Measurements from ENCODE around the gene TSPAN16. TPM values are rescaled to one million over a fixed set of nuclear protein-coding genes. Genes with fewer than 3 reads are reported as not detected.

The TSPAN16 gene
- total RNA-seq, 2 experiments from 2014 or later: not detected

DNA sequence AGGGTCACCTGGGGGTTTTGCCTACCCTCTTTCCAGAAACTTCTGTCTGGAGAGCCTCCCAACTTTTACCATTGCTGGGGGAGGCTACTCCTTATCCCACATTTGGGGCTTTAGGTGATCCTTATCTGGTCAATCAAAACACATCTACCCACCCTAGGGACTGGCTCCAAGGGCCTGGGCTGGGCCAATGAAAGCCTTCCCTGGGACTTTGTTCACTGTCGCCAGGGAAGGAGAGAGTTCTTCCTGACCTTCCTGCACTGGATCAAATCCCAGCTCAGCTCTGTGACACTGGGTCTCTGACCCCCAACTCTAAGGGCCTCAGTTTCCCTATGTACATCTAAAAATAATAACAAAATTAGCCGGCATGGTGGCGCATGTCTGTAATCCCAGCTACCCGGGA, 44.7 kb upstream of the TSPAN16 start:
- POLR2A ChIA-PET: no interaction called here
- no peaks in the 10 kb centered on the region for H3K36me3 Mint-ChIP-seq (ENCODE audit: low read depth)
- H3K4me3 Mint-ChIP-seq: no peak overlapping the region
- TF ChIP-seq CTCF (IDR thresholded peaks at IDR 0.05): no peak
- no peak overlapping the region for H3K27ac Mint-ChIP-seq
- peaks cover 7% of the 10 kb centered on the region for H3K27me3 Mint-ChIP-seq
- no peaks in the 10 kb centered on the region for H3K4me1 Mint-ChIP-seq (ENCODE audit: low read depth)
- H3K9me3 Mint-ChIP-seq: no peaks in the 10 kb centered on the region
- CTCF ChIA-PET: interaction anchor here (1.0 to 1.2 kb wide), 2 partner anchors 8 to 24 kb away, joined by 3 read pairs; no protein-coding TSS in a partner anchor
- no peak for DNase-seq
- intact Hi-C loops (cut with micrococcal nuclease): no loop called here
- no peak for ATAC-seq

DNA sequence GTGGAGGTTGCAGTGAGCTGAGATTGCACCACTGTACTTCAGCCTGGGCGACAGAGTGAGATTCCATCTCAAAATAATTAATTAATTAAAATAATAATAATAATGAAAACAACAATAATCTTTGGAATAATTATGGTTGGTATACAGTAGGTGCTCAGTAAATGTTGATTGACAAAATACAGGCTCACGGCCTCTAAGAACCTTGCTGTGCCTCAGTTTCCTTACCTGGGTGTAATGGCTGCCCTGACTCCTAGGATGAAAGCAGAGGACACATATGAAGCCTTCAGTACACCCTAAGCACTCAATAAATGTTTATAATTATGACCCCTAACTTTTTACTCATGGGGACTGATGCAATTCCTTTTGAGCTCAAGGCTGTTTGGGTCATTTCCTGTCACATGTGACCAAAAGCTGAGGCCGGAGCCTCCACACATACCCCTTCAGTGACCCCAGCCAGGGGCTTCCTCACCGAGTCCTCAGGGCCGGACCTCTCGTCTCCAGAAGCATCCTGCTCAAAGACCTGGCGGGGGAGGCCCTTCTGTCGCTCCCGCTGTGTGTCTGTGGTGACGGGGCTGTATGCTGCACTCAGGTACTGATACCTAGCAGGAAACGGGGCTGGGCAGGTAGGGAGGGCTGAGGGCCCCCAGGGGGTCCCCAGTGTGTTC, 44.2 kb upstream of the TSPAN16 start:
- TF ChIP-seq CTCF (IDR thresholded peaks at IDR 0.05): no peak
- no peak overlapping the region for H3K4me3 Mint-ChIP-seq
- DNase-seq: no peak
- ChIA-PET CTCF (interaction anchor here (1.2 kb wide), 1 partner anchor 9 kb away, joined by 3 read pairs; no protein-coding TSS in a partner anchor), POLR2A (no interaction called here)
- H3K27ac Mint-ChIP-seq: no peak overlapping the region
- no peaks in the 10 kb centered on the region for H3K4me1 Mint-ChIP-seq (ENCODE audit: low read depth)
- intact Hi-C loops (cut with micrococcal nuclease): no loop called here
- H3K36me3 Mint-ChIP-seq (ENCODE audit: low read depth): no peaks in the 10 kb centered on the region
- H3K27me3 Mint-ChIP-seq: peaks cover 3% of the 10 kb centered on the region
- ATAC-seq: no peak
- no peaks in the 10 kb centered on the region for H3K9me3 Mint-ChIP-seq

- CTCF ChIA-PET: no interaction called here
Observed at GRCh38 chr19:11252665-11253355, 43.1 kb upstream of the TSPAN16 start.

GRCh38 chr19:11254666-11255065, 41.3 kb upstream of the TSPAN16 start:
- Mint-ChIP-seq H3K4me1 (ENCODE audit: low read depth) (no peaks in the 10 kb centered on the region), H3K36me3 (ENCODE audit: low read depth) (no peaks in the 10 kb centered on the region), H3K27ac (no peak overlapping the region), H3K9me3 (no peaks in the 10 kb centered on the region), H3K4me3 (no peak overlapping the region), H3K27me3 (no peaks in the 10 kb centered on the region)
- CTCF ChIA-PET: no interaction called here
- no peak for ATAC-seq
- intact Hi-C loops (cut with micrococcal nuclease): no loop called here
- no peak for TF ChIP-seq CTCF (IDR thresholded peaks at IDR 0.05)
- no peak for DNase-seq
- POLR2A ChIA-PET: no interaction called here

More at GRCh38 chr19:11252665-11253355, 43.1 kb upstream of the TSPAN16 start:
- Mint-ChIP-seq H3K27me3 (peaks cover under 1% of the 10 kb centered on the region), H3K4me3 (no peak overlapping the region), H3K9me3 (no peaks in the 10 kb centered on the region), H3K27ac (no peak overlapping the region), H3K36me3 (ENCODE audit: low read depth) (no peaks in the 10 kb centered on the region), H3K4me1 (ENCODE audit: low read depth) (no peaks in the 10 kb centered on the region)
- no peak for DNase-seq
- intact Hi-C loops (cut with micrococcal nuclease): no loop called here
- ATAC-seq: no peak
- POLR2A ChIA-PET: no interaction called here
- TF ChIP-seq CTCF (IDR thresholded peaks at IDR 0.05): no peak

DNA sequence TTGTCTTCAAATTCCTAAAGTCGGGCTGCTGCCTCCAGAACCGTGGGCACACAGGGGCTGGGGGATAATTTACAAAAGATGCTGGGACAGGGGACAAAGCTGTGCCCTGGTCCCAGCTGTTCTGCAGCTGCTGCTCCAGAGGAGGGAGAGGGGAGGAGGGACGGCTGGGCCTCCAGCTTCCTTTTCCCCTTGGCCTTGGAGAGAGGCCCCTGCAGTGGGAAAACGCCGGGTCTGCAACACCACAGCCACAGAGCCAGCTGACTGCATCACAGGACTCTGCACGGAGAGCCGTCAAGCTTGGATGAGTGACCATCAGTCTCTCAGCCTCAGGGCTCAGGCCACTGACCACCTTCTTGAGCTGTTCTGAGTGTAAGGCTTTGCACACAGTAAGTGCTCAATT, 39.8 kb upstream of the TSPAN16 start:
- no peaks in the 10 kb centered on the region for H3K4me1 Mint-ChIP-seq (ENCODE audit: low read depth)
- no peak overlapping the region for H3K27ac Mint-ChIP-seq
- DNase-seq (no peak), ATAC-seq (no peak)
- H3K27me3 Mint-ChIP-seq: peaks cover 6% of the 10 kb centered on the region
- CTCF ChIA-PET: no interaction called here
- H3K9me3 Mint-ChIP-seq: no peaks in the 10 kb centered on the region
- H3K4me3 Mint-ChIP-seq: no peak overlapping the region
- intact Hi-C loops (cut with micrococcal nuclease): no loop called here
- no peaks in the 10 kb centered on the region for H3K36me3 Mint-ChIP-seq (ENCODE audit: low read depth)
- TF ChIP-seq CTCF (IDR thresholded peaks at IDR 0.05): no peak
- POLR2A ChIA-PET: interaction anchor here (0.7 kb wide), 1 partner anchor 102 kb away, joined by 3 read pairs; no protein-coding TSS in a partner anchor

Data from activated CD8-positive, alpha-beta T cell treated with anti-CD3 and anti-CD28 coated beads for 36 hours (primary cell).